HFFc6 (cell line): ENCODE measurements around the gene MCC. TPM values are rescaled to one million over a fixed set of nuclear protein-coding genes. Genes with fewer than 3 reads are reported as not detected.
A peak's percentile ranks its signal among the peaks of the same experiment; 100 is the strongest.

Source experiments
- DNase-seq: peaks from one replicate; pipeline ENCODE4 v3.0.0-alpha.2; 2018
- H3K27ac Mint-ChIP-seq: 2 replicates; pipeline ENCODE4 v1.8.0; 2020; ENCODE audit warnings: mild to moderate bottlenecking, mixed read lengths
- H3K27me3 Mint-ChIP-seq: 2 replicates; pipeline ENCODE4 v1.8.0; 2021; ENCODE audit warnings: mild to moderate bottlenecking, moderate library complexity, mixed read lengths; ENCODE audit not compliant: insufficient read depth
- H3K36me3 Mint-ChIP-seq: 2 replicates; pipeline ENCODE4 v1.8.0; 2021; ENCODE audit warnings: low read depth, mixed read lengths
- H3K4me1 Mint-ChIP-seq: 2 replicates; pipeline ENCODE4 v1.8.0; 2020; ENCODE audit warnings: low read depth, mixed read lengths
- H3K4me3 Mint-ChIP-seq: 2 replicates; pipeline ENCODE4 v1.8.0; 2020; ENCODE audit warnings: mild to moderate bottlenecking, moderate library complexity, mixed read lengths
- H3K9me3 Mint-ChIP-seq: 2 replicates; pipeline ENCODE4 v1.8.0; 2020; ENCODE audit warnings: mild to moderate bottlenecking, mixed read lengths
- total RNA-seq, 6 experiments: library from RNA; stranded (reverse); fragmentation: NEBNext Ultra II Directional; extraction: Animal tissue kit (Norgen Biotek cat#: 25700); gene quantifications; 2 replicates in 1 of 6; 3 replicates in 5 of 6; pipeline ENCODE4 v1.2.3, GENCODE V29; 2021
- TF ChIP-seq, protein P1 (sequence below): fragments of 200-600 bp; sonication (generic); IDR thresholded peaks from 2 replicates; pipeline ENCODE4 v1.5.0; 2021; ENCODE audit warnings: antibody characterized with exemption, mild to moderate bottlenecking

The MCC gene
- total RNA-seq, 6 experiments from 2014 or later, result 2.5 to 4.9 (median 3.0) TPM

GRCh38 chr5:113031557-113031956, 456.7 kb downstream of the MCC start:
- Mint-ChIP-seq H3K27me3 (peaks cover 6% of the 10 kb centered on the region), H3K4me3 (no peak overlapping the region), H3K27ac (no peak overlapping the region), H3K9me3 (no peaks in the 10 kb centered on the region), H3K36me3 (peaks cover 30% of the 10 kb centered on the region), H3K4me1 (peaks cover 63% of the 10 kb centered on the region)
- TF ChIP-seq, protein P1, sequence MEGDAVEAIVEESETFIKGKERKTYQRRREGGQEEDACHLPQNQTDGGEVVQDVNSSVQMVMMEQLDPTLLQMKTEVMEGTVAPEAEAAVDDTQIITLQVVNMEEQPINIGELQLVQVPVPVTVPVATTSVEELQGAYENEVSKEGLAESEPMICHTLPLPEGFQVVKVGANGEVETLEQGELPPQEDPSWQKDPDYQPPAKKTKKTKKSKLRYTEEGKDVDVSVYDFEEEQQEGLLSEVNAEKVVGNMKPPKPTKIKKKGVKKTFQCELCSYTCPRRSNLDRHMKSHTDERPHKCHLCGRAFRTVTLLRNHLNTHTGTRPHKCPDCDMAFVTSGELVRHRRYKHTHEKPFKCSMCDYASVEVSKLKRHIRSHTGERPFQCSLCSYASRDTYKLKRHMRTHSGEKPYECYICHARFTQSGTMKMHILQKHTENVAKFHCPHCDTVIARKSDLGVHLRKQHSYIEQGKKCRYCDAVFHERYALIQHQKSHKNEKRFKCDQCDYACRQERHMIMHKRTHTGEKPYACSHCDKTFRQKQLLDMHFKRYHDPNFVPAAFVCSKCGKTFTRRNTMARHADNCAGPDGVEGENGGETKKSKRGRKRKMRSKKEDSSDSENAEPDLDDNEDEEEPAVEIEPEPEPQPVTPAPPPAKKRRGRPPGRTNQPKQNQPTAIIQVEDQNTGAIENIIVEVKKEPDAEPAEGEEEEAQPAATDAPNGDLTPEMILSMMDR, result no peak
- DNase-seq, result no peak

GRCh38 chr5:113031104-113031503, 457.1 kb downstream of the MCC start:
- no peak overlapping the region for H3K4me3 Mint-ChIP-seq

DNA sequence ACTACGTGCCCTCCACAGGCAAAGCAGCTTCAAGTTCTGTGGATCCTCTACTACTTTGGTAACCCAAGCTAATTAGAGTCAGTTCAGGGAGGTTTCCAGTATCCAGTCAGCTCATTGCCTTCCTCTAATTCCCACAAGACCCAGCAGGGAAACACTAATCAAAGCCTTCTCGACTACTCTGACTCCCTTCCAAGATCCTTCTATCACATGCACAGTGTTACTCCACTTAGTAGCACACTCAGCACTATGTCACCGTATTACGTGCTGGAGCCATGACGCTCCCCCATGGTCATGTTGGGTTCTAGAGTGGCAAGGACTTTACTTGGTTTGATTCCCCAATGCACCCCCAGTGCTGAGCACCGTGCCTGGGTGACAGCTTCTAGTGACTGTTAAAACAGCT, 458.6 kb downstream of the MCC start:
- H3K27me3 Mint-ChIP-seq, result peaks cover 6% of the 10 kb centered on the region
- peaks cover 32% of the 10 kb centered on the region for H3K36me3 Mint-ChIP-seq
- TF ChIP-seq, protein P1, result no peak
- H3K9me3 Mint-ChIP-seq, result no peaks in the 10 kb centered on the region
- peaks cover 49% of the 10 kb centered on the region for H3K4me1 Mint-ChIP-seq
- H3K27ac Mint-ChIP-seq, result peak overlapping the region; percentile 64; the same call in 1 of the 2 replicates
- no peak for DNase-seq
- H3K4me3 Mint-ChIP-seq, result no peak overlapping the region

More at GRCh38 chr5:113031104-113031503, 457.1 kb downstream of the MCC start:
- TF ChIP-seq, protein P1, result no peak
- Mint-ChIP-seq H3K27me3 (peaks cover 6% of the 10 kb centered on the region), H3K36me3 (peaks cover 32% of the 10 kb centered on the region), H3K9me3 (no peaks in the 10 kb centered on the region), H3K4me1 (peaks cover 63% of the 10 kb centered on the region), H3K27ac (no peak overlapping the region)
- DNase-seq, result no peak

GRCh38 chr5:113027431-113027830, 460.8 kb downstream of the MCC start:
- H3K9me3 Mint-ChIP-seq, result no peaks in the 10 kb centered on the region
- no peak for DNase-seq
- H3K4me3 Mint-ChIP-seq, result no peak overlapping the region
- peaks cover 35% of the 10 kb centered on the region for H3K36me3 Mint-ChIP-seq
- no peak overlapping the region for H3K27ac Mint-ChIP-seq
- H3K27me3 Mint-ChIP-seq, result peaks cover 6% of the 10 kb centered on the region
- peaks cover 38% of the 10 kb centered on the region for H3K4me1 Mint-ChIP-seq
- TF ChIP-seq, protein P1, result 0 out of 2 replicates have a peak, but pooled peaks have one; percentile 18

DNA sequence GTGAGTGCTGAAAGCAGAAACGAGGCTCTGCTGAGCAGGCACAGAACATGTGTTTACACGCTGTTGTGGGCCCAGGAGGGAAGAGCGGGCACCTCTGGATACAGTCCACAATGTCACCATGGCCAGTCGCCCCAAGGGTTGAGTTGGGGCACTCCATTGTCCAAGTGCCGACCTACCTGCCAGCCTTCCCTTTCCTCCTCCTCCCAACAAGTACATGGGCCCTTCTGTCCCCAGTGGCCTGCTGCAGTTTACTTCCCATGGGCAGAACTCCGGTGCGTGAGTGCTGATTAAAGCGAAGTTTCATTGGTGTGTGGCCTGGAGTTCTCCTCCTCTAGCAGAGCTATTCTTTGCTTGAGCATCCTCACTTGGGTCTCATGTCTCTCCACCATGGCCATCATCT, 461.2 kb downstream of the MCC start:
- peaks cover 35% of the 10 kb centered on the region for H3K36me3 Mint-ChIP-seq
- TF ChIP-seq, protein P1, result no peak
- no peak overlapping the region for H3K4me3 Mint-ChIP-seq
- peaks cover 40% of the 10 kb centered on the region for H3K4me1 Mint-ChIP-seq
- H3K9me3 Mint-ChIP-seq, result no peaks in the 10 kb centered on the region
- DNase-seq, result no peak
- H3K27me3 Mint-ChIP-seq, result peaks cover 6% of the 10 kb centered on the region
- H3K27ac Mint-ChIP-seq, result no peak overlapping the region; the same call in 1 of the 2 replicates

DNA sequence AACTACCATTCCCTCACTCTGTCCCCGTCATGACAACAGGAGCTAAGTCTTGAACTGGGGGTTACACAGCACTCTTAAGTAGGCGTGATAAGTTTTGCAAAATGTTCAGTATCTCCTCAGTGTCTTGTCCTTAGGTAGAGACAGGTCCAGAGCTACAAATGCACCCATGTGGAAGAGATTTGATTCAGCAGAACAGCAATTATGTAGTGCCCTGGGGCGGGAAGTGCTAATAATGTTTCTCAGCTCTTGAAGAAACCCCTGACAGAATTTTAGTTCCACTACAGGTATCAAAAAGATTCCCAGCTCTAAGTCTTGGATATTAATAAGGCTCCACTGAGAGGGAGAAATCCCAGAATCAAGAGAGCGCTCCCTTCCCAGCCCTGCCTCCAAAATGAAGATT, 462.0 kb downstream of the MCC start:
- H3K4me3 Mint-ChIP-seq, result no peak overlapping the region
- H3K27me3 Mint-ChIP-seq, result peaks cover 6% of the 10 kb centered on the region
- peaks cover 35% of the 10 kb centered on the region for H3K36me3 Mint-ChIP-seq
- H3K9me3 Mint-ChIP-seq, result no peaks in the 10 kb centered on the region
- peaks cover 48% of the 10 kb centered on the region for H3K4me1 Mint-ChIP-seq
- DNase-seq, result no peak
- no peak overlapping the region for H3K27ac Mint-ChIP-seq
- TF ChIP-seq, protein P1, result no peak
